GM18502 (cell line): Measurements from ENCODE around the gene RORC.

Source experiments
- ATAC-seq: cut with Tn5 transposase; IDR thresholded peaks from one replicate; pipeline ENCODE4 v1.9.1; 2021; ENCODE audit warnings: mild to moderate bottlenecking; ENCODE audit not compliant: unreplicated experiment, poor library complexity

RORC gene

DNA sequence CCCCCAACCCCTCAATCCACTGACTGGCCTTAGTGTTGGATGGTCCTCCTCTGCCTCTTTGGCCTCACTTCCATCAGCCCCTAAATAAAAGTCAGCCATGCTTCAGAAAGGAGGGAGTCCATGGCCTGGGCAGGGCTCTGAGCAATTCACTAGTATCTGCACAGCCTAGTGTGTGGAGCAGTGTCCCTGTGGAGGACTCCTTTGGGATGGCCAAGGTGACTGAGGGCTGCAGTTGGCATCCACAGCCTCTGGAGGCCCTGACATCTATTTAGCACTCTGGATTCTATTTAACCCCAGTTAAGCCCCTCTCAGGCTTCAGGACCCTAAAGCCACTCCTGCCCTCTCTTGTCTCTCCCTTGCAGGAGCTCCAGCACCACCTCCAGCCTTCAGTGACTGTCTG, 18.3 kb upstream of the RORC start:
- ATAC-seq = no peak

DNA sequence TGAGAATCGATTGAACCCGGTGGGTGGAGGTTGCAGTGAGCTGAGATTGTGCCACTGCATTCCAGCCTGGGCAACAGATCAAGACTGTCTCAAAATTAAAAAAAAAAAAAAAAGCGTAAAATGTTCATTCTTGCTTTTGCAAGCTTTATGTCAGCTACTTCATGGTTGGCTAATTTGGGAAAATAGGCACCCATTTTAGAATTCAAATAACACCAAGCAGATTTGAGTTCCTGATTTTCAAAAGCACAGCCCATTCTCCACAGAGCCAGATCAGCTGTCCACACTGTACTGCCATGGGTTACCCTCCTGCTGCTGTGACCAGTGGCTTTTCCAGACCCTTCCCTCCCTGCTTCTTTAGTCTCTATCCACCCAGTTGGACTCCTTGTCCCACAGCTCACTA, 17.5 kb upstream of the RORC start:
- ATAC-seq = no peak

DNA sequence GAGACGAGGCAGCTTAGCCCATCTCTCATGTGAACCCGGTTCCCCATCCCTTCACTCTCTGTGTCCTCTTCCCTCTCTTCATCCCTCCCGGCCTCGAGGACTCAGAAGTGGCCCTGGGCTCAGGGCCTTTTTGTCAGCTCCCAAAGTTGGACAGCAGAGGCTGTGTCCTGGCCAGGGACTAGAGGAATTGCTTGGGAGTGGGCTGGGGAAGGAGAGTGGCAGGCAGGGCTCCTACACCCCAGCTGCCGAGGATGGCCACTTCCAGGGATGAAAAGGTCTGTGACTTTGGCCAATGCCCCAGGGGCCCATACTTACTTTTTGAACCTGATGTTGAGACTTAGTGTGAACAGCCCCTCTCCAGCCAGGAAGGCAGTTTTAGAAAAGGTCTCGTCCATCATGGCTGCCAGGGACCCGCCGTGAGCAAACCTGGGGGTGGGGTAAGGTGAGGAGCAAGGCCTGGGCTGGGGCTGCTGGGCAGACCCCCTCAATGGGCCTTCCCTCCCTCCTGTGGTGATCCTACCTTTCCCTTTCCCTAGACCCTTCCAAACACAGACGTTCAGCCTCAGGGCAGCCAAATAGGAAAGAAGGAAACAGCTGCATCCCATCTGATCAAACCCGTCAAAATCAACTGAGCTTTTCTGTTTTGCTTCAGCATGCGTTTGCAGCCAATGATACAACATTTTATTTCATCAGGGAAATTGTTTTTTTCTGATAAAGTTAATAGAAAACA, 16.4 kb upstream of the RORC start:
- no peak for ATAC-seq

DNA sequence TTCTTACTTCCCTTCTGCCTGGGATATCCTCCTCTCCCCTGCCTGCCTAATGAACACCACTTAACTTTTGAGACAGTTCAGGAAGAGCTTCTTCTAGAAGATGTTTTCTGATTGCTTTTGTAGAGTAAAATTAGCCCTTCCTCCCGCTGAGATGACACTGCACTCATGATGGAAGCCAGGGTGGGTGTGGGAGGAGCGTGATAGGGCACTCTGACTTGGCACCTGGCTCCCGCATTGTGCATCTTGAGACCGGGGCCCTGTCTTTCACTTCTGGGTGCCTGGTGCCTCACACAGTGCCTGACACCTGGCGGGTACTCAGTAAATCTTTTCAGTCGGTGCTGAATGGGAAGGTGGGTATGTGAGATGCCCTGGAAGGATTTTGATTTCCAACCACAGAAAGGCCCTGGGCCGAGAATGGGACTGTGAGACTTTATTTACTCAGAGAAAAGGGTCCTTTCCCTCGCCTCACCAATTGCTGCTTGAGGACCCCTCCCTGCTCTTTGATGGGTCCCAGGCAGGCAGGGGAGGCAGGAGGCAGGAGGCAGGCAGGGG, 15.2 kb upstream of the RORC start:
- ATAC-seq = no peak

DNA sequence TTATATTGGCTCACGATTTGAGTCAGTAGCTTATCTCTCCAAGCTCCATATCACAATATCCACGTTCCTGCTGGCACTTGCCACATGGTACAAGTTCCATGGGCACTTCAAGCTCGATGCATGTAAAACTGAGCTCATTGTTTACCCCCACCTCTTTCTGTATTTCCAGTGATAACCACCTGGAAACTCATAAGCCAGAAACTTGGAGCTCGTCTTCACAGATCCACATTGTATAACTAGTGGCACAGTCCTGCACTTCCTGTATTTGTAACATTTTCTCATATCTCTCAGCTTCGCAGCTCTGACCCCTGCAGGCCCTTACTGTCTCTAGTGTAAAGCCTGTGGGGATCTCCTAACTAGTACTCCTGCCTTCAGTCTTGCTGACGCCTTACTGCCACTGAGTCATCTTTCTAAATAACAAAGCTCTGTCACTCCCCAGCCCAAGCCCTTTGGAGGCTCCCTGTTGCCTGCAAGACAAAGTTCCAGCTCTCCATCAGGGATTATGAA, 14.5 kb upstream of the RORC start:
- ATAC-seq = no peak

DNA sequence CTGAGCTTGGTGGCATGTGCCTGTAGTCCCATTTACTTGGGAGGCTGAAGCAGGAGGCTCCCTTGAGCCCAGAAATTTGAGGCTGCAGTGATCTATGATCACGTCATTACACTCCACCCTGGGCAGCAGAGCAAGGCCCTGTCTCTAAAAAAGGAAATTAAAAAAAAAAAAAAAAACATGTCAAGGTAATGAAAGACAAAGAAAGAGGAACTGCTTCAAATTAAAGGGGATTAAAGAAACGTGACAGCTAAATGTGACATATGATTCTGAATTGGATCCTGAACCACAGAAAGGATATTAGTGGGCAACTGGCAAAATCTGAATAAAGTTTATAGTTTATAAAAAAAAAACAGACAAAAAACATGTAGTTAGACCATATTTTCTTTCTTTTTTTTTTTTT, 11.8 kb upstream of the RORC start:
- no peak for ATAC-seq

DNA sequence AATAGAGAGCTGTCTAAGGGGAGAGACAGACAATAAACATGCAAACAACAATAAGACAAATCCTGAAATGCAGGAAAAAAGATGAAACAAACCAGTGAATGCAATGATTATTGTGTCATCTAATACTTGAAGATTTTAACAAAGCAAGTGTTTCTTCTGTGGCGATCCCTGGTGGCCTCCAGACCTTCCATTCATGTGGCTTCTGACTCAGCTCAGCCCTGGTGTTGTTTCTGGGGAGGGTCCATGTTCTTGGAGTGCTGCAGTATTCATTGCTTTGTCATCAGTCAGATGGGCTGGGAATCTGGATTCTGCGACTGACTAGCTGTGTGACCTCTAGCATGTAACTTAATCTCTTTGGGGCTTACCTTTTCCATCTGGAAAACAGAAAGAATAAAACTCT, 9.5 kb upstream of the RORC start:
- no peak for ATAC-seq

DNA sequence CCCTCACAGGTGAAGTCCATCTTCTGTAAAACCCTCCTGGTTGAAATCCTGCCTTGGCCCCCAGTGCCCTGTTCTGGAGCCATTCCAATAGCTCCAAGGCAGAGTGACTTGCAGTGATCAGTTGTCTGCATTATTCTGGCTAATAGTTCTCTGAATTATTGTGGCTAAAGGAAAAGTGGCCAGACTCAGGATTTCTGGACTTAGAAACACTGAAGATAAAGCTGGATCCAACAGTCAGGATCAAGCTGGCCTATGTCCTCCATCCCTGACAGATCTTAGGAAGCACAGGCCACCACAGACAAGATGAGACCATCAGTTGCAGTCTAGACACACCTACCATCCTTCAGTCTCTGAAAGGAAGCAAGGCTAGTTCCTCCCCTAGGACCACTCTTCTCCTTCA, 8.8 kb upstream of the RORC start:
- no peak for ATAC-seq

DNA sequence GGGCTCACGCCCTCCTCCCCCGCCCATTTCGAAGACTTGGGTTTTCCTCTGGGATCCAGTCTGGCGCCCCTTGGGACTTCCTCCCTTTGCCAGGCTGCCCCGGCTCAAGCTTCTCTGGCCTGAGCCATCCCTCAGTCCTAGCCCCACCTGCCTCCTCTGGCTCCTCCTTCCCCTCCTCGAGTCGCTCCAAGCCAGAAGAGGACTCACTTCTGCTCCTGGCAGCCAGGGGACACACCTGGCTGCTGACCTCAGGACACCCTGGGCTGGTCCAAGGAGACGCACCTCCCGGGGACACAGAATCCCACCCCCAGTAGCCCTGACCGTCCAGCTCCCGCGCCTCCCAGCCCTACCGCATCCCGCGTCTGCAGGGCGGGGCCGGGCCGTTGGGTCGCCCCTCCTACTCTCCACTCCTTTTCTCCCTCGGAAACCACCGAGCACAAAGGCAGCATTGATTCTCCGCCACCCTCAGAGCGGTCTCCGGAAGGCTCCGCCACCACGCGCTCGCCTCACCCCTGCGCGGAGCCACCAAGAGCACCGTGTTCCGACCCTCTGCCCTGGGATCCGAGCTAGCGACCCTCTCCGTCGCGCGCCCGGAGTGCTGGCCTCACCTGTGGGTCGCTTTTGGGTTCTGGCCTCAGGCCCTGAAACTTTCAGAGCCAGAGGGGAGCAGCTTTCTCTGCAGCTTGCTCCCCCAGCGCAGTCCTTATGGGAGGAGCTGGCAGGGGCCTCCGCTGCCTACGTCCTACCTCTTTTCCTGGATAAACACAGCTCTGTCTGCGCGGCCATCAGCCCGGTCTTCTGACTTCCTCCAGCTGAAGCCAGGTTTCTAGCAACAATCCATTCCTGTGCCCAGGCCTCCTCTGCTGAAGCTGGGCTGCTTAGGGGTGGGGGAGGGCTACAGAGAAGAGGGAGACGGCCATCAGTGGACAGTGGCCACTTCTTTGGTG, 8.1 kb upstream of the RORC start, which contains the start of gene C2CD4D:
TSS of gene C2CD4D (minus strand) at position 364 of the 947 bp plus-strand sequence. CDS start 831 bp downstream, outside the sequence.
- ATAC-seq = peak; percentile 40

DNA sequence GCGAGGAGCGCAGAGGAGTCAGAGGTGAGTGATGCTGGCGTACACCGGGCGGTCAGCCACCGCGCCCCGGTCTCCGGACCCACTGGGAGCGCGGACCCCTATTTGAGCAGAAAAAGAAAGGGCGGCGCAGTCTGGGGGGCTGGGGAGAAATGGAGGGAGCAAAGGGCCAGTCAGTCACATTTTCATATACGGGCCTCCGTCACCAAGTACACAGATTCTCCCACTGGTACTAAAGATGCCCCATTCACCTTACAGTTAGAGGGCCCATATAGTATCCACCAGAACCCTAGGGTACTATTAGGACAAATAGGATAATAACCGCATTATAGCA, 7.4 kb upstream of the RORC start:
- no peak for ATAC-seq

DNA sequence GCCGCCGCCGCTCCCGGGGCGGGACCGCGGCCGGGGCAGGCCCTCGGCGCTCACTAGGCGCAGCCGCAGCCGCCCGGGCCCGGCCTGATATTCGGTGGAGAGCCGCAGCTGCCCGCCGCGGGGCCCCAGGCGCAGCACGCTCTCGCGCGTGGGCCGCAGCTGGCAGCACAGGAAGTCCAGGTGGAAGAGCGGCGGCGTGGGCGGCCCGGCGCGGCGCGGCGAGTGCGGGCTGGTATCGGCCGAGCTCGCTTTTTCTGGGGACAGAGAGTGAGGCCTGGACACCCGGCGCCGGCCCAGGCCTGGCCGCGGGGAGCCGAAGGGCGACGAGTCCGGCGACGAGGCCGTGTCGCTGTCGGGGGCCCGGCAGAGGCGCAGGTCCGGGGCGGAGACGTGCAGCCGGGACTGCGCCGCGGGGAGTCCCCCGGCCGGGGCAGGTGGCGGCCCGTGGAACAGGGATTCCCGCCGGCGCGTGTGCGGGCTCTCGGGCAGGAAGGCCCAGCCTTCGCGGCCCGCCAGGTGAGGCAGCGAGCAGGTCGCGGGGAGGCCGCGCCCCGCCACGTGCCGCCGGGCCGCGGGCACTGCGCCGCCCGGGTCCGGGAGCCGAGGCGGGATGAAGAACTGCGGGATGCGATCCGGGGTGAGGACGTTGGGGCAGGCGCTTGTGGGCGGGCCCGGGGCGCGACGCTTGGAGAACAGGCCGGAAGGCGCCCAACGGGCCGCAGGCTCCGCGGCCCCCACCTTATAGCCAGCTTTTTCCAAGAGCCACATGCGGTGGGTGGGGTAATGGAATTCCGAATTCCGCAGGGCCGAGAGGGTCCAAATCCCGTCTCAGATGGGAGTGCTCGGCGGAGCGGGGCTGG, 6.8 kb upstream of the RORC start:
- ATAC-seq = no peak

DNA sequence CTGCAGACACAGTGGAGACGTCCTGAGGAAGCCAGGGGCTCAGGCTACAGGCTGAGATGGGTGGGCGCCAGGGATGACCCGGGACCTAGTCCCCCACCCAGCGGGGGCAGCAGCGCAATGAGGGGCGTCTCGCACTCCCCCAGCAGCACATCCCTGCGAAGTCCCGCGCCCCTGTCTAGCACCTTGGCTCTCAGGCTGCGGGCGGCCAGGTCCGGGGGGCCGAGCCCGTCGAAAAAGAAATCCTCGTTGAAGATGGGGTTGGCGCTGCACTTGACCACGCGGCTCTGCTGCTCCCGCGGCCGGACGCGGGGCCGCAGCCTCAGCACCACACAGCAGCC, 6.3 kb upstream of the RORC start:
- ATAC-seq = no peak

DNA sequence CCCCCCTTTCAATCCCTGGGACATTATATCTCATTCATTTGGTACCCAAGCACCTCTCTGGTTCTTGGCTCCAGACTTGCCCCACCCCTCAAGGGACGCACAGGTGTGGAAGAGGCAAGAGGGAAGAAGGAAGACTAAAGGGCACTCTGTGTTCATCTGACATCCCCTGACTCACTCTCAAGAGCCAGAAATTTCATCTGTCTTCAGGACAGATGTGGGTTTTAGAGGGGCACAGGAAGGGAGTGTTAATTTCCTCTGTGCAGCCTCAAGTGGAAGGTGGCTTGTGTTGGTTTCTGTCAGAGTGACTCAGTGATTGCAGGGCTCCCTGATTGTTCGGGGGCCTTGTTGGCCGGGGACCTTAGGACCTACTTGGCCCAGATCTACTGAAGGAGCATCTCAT, 5.6 kb upstream of the RORC start:
- no peak for ATAC-seq

DNA sequence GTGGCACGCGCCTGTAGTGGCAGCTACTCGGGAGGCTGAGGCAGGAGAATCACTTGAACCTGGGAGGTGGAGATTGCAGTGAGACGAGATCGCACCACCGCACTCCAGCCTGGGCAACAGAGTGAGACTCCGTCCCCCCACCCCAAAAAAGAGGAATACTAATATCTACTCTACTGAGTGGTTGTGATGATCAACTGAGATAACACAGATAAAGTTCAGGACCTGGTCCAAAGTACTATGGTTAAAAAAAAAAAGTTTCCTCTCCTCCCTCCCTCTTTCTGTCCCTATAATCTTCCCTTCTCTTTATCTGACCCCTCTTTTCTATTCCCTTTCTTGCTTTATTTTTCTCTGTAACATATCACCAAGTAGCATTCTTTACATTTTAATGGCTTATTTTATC, 4.0 kb upstream of the RORC start:
- ATAC-seq = no peak

DNA sequence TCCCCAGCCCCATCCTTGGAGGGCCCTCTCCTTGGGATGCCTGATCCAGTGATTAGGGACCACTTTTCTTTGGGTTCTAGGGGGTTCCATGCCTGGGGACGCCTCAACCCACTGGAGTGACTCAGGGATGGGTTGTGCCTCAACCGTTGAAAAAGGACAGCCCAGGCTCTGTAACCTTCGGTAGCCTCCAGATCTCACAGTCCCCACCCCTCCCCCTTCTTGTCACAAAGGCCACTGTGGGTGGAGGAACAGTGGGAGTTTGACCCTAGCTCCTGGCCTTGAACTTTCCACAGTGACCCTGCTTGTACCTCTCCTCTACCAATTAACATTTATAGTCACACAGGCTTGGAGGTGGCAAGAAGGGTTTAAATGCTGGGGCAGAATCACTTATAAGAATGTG, 2.6 kb upstream of the RORC start:
- no peak for ATAC-seq

DNA sequence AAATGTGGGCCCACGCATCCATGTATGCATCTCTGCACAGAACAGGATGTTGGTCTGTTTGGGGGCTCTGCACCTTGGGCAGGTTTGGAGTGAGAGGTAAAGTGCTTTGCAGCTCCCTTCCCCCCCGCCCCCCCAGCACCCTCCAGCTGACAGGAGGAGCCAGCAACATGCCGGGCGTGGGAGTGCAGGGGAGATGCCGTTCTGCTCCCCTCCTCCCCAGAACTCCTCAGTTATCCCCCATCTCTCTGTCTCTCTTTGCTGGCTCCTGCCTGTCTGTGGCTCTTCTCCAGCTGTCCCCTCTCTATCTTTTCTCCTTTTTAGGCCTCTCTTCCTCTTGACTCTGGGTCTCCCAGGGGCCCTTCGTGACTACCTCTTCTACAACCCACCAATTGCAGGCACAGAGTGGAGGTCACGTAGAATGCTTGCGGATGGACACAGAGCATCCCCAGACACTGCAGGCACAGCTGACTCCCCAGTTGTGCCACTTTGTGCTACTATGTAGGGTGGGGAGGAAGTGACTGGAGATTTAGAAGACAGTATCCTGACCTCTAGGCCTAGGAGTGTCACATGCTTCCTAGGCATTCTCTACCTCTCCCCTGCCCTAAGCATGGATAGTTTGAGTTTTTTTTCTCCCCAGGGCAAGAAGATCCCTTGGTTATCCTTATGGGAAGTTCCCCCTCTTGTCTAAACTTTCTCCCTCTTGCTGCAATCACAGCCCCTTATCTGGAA, 1.7 kb upstream of the RORC start:
- ATAC-seq = no peak

DNA sequence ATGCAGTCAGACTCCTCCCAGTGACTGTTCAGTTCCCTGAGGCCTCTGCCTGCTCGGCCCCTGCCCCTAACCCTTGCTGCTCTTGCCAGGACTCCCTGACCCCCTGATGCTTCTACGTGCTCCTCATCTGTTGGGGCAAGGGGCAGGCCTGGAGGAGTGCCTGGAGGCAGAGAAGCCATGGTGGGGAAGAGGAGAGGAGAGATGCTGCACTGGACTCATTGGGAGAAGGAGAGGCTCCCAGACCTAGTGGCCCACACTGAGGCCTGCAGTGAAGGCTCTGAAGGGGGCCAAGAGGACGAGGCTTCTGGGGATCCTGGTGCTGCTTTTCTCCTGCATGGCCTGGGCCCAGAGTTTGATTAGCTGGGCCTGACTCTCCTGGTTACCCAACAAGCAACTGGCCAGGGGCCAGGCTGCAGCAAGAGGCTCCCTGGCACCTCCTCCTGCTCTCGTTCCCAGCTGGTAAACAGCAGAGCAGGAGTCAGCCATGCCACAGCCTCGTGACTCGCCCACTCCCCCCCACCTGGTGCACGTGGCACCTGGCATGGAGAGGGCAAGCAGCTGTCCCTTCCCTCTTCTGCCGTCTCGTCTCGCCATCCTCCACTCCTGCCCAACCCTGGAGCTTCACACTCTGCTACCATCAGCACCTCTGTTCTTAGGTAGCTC, 847 bp upstream of the RORC start:
- no peak for ATAC-seq

DNA sequence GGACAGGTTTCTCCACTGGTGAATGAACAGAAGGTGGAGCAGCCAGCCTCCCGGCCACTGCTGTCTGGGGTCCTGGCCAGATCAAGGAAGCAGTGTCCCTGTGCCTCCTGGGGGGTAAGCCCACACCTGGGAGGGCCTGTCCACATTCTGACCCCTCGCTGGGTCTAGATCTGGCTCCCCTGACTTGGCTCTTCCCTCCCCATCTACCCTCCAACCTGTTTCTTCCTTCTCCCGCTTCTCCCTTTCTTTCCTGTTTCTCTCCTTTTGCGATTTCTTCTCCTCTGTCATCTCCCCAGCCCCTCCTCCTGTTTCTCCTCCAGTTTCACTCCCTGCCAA, 378 bp downstream of the RORC start:
- no peak for ATAC-seq

DNA sequence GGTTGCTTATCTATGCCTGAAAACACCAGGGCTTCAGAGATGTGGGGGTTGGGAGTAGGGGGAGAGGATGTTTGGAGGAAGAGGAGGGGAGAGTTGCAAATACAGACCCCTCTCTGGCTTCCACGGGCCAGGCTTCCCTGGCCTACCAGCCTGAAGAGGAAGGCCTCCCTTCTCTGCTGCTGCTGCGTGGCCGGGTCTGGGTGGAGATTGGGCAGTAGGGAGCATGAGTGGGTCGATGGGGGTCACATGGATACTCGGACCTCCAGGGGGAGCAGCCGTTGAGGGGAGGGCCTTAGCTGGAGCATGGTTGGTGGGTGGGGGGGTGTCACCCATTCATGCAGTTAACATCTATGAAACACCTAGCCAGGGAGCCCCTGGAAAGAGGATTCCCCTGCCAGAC, 1.5 kb downstream of the RORC start:
- ATAC-seq = no peak
